ENCODE results near the gene IDE. TPM values are rescaled to one million over a fixed set of nuclear protein-coding genes. Genes with fewer than 3 reads are reported as not detected.

IDE gene
- total and polyA plus RNA-seq, 9 of the 15 experiments (the other 6 are each of a cell fraction or from before 2014, with no cell fraction given): 10.2 to 50.6 (median 33.2) TPM

- TF ChIP-seq ZNF699 (CRISPR knock-in tag; IDR thresholded peaks at IDR 0.05; ENCODE audit: insufficient replicate concordance) (no peak), CGGBP1 (CRISPR knock-in tag; IDR thresholded peaks at IDR 0.05) (no peak), ATF1 (CRISPR knock-in tag; IDR thresholded peaks at IDR 0.05) (no peak; the same call in 1 of the 2 replicates), ATF1 (tag; IDR thresholded peaks at IDR 0.05) (peak; percentile 85), VEZF1 (CRISPR knock-in tag; IDR thresholded peaks at IDR 0.05) (no peak), RBM15 (IDR thresholded peaks at IDR 0.05; ENCODE audit: insufficient read depth, low read length) (no peak), ZNF830 (CRISPR knock-in tag; IDR thresholded peaks at IDR 0.05) (no peak), CXXC5 (CRISPR knock-in tag; IDR thresholded peaks at IDR 0.05) (peak; percentile 85), CHD7 (IDR thresholded peaks at IDR 0.05; ENCODE audit: low read depth, low read length) (no peak), TBL1XR1 (IDR thresholded peaks at IDR 0.05; ENCODE audit: low read length in 2 of 2) (0 out of 4 replicates have a peak, but pooled peaks of 1 of the 2 experiments have one; percentile 9), HEY1 (CRISPR knock-in tag; IDR thresholded peaks at IDR 0.05; ENCODE audit: borderline replicate concordance) (no peak), ZNF589 (CRISPR knock-in tag; IDR thresholded peaks at IDR 0.05; ENCODE audit: low read depth) (no peak), ZBTB12 (CRISPR knock-in tag; IDR thresholded peaks at IDR 0.05) (peak; percentile 30), ZNF24 (IDR thresholded peaks at IDR 0.05) (peak; percentile 92), ZNF224 (CRISPR knock-in tag; IDR thresholded peaks at IDR 0.05) (no peak)
Observed at GRCh38 chr10:92591550-92592022, 17.7 kb upstream of the IDE start (continued).

Measured in K562 (cell line).